Endothelial cell of umbilical vein (primary cell): ENCODE measurements around the gene PDZD4.

Source experiments
- GATA2 ChIP-seq: IDR thresholded peaks from 2 replicates; pipeline ENCODE4 v1.7.0; 2011; ENCODE audit warnings: low read depth, mild to moderate bottlenecking, moderate library complexity, mixed read lengths, low read length; ENCODE audit not compliant: insufficient read length, insufficient read depth
- POLR2A ChIP-seq: IDR thresholded peaks from 2 replicates; pipeline ENCODE4 v1.6.1; 2012; ENCODE audit warnings: low read depth, mild to moderate bottlenecking, control low read depth, low read length
- POLR2AphosphoS5 ChIP-seq: IDR thresholded peaks from 2 replicates; pipeline ENCODE4 v1.6.1; 2012; ENCODE audit warnings: low read depth, mild to moderate bottlenecking, control low read depth, low read length, moderate library complexity; ENCODE audit not compliant: insufficient read depth
- TF ChIP-seq, protein P1 (sequence below), 2 donors: IDR thresholded peaks; 1 replicate in 1 of 2; 2 replicates in 1 of 2; pipeline ENCODE4 v1.5.1; 2011; ENCODE audit warnings: low read length in 2 of 2, mild to moderate bottlenecking in 2 of 2, moderate library complexity in 2 of 2, control low read depth in 1 of 2, inconsistent platforms in 1 of 2, low read depth in 1 of 2; ENCODE audit not compliant: insufficient read depth in 1 of 2; ENCODE audit errors: extremely low read depth in 1 of 2
- TF ChIP-seq, protein P2 (sequence below): IDR thresholded peaks from 2 replicates; pipeline ENCODE4 v1.6.1; 2011; ENCODE audit not compliant: insufficient read depth, insufficient read length

DNA sequence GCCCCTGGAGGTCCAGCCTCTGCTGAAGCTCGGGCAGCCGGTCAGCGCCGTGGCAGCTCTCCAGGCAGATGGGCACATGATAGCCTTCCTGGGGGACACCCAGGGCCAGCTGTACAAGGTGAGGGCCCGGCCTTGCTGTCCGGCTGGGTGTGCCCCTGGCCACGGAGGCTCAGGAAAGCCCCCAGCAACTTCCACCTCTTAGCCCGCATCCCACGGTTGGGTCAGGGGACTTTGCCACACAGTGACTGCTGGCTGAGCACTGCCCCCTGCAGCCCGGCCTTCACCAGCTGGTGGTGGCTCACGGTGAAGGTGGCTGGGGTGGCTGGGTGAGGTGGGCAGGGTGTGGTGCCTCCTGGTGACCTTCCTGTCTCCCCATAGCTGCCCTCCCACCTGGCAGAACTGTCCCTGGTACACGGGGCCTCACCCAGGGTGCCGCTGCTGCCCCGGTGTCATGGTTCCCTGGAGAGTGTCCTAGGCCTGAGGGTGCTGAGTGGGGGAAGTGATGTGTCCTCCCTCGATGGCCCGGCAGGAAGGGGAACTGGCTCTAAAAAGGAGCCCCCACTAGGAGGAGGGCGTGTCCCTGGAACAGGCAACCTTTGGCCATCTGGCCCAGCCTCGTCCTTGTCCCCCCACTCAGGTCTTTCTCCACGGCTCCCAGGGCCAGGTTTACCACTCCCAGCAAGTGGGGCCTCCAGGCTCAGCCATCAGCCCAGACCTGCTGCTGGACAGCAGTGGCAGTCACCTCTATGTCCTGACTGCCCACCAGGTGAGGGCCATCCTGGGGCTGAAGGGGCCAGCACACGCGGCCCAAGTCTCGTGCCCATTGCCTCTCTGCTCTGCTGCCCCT is 61.8 kb downstream of the PDZD4 start:
- no peak for TF ChIP-seq POLR2A
- no peak for TF ChIP-seq GATA2
- TF ChIP-seq, protein P1, sequence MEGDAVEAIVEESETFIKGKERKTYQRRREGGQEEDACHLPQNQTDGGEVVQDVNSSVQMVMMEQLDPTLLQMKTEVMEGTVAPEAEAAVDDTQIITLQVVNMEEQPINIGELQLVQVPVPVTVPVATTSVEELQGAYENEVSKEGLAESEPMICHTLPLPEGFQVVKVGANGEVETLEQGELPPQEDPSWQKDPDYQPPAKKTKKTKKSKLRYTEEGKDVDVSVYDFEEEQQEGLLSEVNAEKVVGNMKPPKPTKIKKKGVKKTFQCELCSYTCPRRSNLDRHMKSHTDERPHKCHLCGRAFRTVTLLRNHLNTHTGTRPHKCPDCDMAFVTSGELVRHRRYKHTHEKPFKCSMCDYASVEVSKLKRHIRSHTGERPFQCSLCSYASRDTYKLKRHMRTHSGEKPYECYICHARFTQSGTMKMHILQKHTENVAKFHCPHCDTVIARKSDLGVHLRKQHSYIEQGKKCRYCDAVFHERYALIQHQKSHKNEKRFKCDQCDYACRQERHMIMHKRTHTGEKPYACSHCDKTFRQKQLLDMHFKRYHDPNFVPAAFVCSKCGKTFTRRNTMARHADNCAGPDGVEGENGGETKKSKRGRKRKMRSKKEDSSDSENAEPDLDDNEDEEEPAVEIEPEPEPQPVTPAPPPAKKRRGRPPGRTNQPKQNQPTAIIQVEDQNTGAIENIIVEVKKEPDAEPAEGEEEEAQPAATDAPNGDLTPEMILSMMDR (IDR thresholded peaks at IDR 0.05; ENCODE audit: extremely low read depth in 1 of 2, insufficient read depth in 1 of 2, low read depth in 1 of 2, low read length in 2 of 2), result no peak
- TF ChIP-seq, protein P2, sequence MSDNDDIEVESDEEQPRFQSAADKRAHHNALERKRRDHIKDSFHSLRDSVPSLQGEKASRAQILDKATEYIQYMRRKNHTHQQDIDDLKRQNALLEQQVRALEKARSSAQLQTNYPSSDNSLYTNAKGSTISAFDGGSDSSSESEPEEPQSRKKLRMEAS, result no peak
- TF ChIP-seq POLR2AphosphoS5, result no peak
